H1 (cell line): ENCODE measurements around the gene CRYGB. TPM values are rescaled to one million over a fixed set of nuclear protein-coding genes. Genes with fewer than 3 reads are reported as not detected.
A peak's percentile ranks its signal among the peaks of the same experiment; 100 is the strongest.

ENCODE experiments used
- ASH2L ChIP-seq: fragments of 200-600, 300-600 bp; sonication (generic); IDR thresholded peaks from one replicate; pipeline ENCODE4 v1.7.1; 2017; ENCODE audit warnings: low read length
- BACH1 ChIP-seq: IDR thresholded peaks from 2 replicates; pipeline ENCODE4 v1.6.1; 2012; ENCODE audit warnings: low read length, improper control_type of control experiment
- BCL11A ChIP-seq, 2 experiments: IDR thresholded peaks; one replicate each; pipeline ENCODE4 v1.6.1; 2011; ENCODE audit warnings: low read depth in 2 of 2, low read length in 2 of 2, mild to moderate bottlenecking in 2 of 2
- CTCF ChIP-seq, 3 experiments: IDR thresholded peaks; 1 replicate in 2 of 3; 2 replicates in 1 of 3; pipeline versions ENCODE4 v1.5.1 to v1.6.1; 2011; ENCODE audit warnings: low read length in 3 of 3, mild to moderate bottlenecking in 3 of 3, inconsistent platforms in 2 of 3, low read depth in 1 of 3, moderate library complexity in 1 of 3; ENCODE audit not compliant: insufficient read depth in 1 of 3; ENCODE audit errors: control extremely low read depth in 1 of 3
- RBBP5 ChIP-seq: IDR thresholded peaks from 2 replicates; pipeline ENCODE4 v1.7.1; 2012; ENCODE audit warnings: low read depth, mild to moderate bottlenecking, inconsistent platforms, low read length, moderate library complexity, borderline replicate concordance
- polyA plus RNA-seq, 7 experiments: library from polyadenylated mRNA; depleted of rRNA in 3 of 7; stranded (reverse) in 5 of 7; unstranded in 2 of 7; fragments of >200 nt in 5 of 7; fragments of 200-250 nt in 2 of 7; gene quantifications; 1 replicate in 5 of 7; 2 replicates in 1 of 7; 4 replicates in 1 of 7; pipeline versions ENCODE4 v1.2.1 to v1.2.3, GENCODE V29; 2011 to 2013; ENCODE audit warnings: missing spikeins in 2 of 7, mixed read lengths in 2 of 7
- total RNA-seq: library from RNA; stranded (reverse); fragmentation: NEBNext Ultra II Directional; extraction: Animal tissue kit (Norgen Biotek cat#: 25700); gene quantifications from 2 replicates; pipeline ENCODE4 v1.2.1, GENCODE V29; 2021

The CRYGB gene
- total and polyA plus RNA-seq, 2 of the 8 experiments (the other 6 are each of a cell fraction or from before 2014, with no cell fraction given) = 0.38 TPM; not detected in 1

- TF ChIP-seq CTCF (IDR thresholded peaks at IDR 0.05; ENCODE audit: control extremely low read depth in 1 of 3, insufficient read depth in 1 of 3, low read depth in 1 of 3, low read length in 3 of 3) (peak in 1 of 3 experiments; percentile 20; a peak in 1 of 4 replicates), RBBP5 (no peak), ASH2L (no peak), BACH1 (no peak), BCL11A (IDR thresholded peaks at IDR 0.05; ENCODE audit: low read depth in 2 of 2, low read length in 2 of 2) (no peak)
Measured at GRCh38 chr2:208147759-208148158, 1.8 kb upstream of the CRYGB start (continued).
